Activated T-cell treated with anti-CD3 and anti-CD28 coated beads, Interleukin-2, amount 50 U/mL, for 72 hours (primary cell): ENCODE data around the gene TIAM1. TPM values are rescaled to one million over a fixed set of nuclear protein-coding genes. Genes with fewer than 3 reads are reported as not detected.

Experiments used
- ATAC-seq, 2 donors: fragments of 150-1000 bp; cut with Tn5 transposase; replicated peaks in 1 of 2; 2 replicates each; pipeline ENCODE4 v1.10.0; 2021; ENCODE audit warnings: moderate library complexity in 2 of 2, mild to moderate bottlenecking in 1 of 2
- DNase-seq, 2 donors: peaks; one replicate each; pipeline ENCODE4 v3.0.0; 2021 to 2022; ENCODE audit warnings: mixed read lengths in 1 of 2
- H3K27ac Mint-ChIP-seq: one replicate; pipeline ENCODE4 v1.8.0; 2022; ENCODE audit warnings: mild to moderate bottlenecking, moderate library complexity, mixed read lengths
- H3K27me3 Mint-ChIP-seq: one replicate; pipeline ENCODE4 v1.8.0; 2022; ENCODE audit warnings: low read depth, mixed read lengths
- H3K36me3 Mint-ChIP-seq, 2 donors: one replicate each; pipeline ENCODE4 v1.8.0; 2022; ENCODE audit warnings: mixed read lengths in 2 of 2, mild to moderate bottlenecking in 1 of 2; ENCODE audit not compliant: insufficient read depth in 2 of 2
- H3K4me1 Mint-ChIP-seq: one replicate; pipeline ENCODE4 v1.8.0; 2022; ENCODE audit warnings: low read depth, mixed read lengths
- H3K4me3 Mint-ChIP-seq, 2 donors: one replicate each; pipeline ENCODE4 v1.8.0; 2022; ENCODE audit warnings: mild to moderate bottlenecking in 2 of 2, mixed read lengths in 2 of 2, moderate library complexity in 2 of 2
- H3K9me3 Mint-ChIP-seq, 2 donors: one replicate each; pipeline ENCODE4 v1.8.0; 2022; ENCODE audit warnings: mixed read lengths in 2 of 2
- total RNA-seq, 2 donors: library from RNA; stranded (reverse); gene quantifications; one replicate each; pipeline ENCODE4 v1.2.3, GENCODE V29; 2022

The TIAM1 gene
- total RNA-seq, 2 donors from 2014 or later = 62.2 to 63.7 TPM

DNA sequence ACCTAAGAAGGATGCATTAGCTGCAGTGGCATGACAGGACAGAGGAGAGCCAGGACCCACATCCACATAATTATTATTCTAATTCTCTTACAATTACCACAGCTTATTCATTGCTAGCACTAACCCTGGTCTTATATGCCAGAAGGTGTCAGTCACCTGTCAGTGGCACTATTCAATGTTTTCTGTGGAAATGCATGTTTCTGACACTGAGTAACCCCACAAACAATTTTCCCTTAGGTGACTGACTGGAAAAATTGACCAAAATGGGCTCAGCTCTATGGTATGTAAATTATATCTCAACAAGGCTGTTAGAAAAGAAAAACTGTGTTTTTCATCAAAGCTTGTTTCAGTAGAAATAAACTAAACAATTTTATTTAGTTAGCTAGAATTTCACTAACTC lies 187.9 kb downstream of the TIAM1 start:
- peaks cover 40% of the 10 kb centered on the region for H3K4me1 Mint-ChIP-seq
- peaks cover 0 to 5% of the 10 kb centered on the region in 2 donors for H3K9me3 Mint-ChIP-seq
- H3K4me3 Mint-ChIP-seq = no peak overlapping the region
- H3K27me3 Mint-ChIP-seq = no peaks in the 10 kb centered on the region
- H3K27ac Mint-ChIP-seq = no peak overlapping the region
- DNase-seq = no peak
- H3K36me3 Mint-ChIP-seq = peaks cover 22 to 50% of the 10 kb centered on the region in 2 donors
- ATAC-seq = no peak

DNA sequence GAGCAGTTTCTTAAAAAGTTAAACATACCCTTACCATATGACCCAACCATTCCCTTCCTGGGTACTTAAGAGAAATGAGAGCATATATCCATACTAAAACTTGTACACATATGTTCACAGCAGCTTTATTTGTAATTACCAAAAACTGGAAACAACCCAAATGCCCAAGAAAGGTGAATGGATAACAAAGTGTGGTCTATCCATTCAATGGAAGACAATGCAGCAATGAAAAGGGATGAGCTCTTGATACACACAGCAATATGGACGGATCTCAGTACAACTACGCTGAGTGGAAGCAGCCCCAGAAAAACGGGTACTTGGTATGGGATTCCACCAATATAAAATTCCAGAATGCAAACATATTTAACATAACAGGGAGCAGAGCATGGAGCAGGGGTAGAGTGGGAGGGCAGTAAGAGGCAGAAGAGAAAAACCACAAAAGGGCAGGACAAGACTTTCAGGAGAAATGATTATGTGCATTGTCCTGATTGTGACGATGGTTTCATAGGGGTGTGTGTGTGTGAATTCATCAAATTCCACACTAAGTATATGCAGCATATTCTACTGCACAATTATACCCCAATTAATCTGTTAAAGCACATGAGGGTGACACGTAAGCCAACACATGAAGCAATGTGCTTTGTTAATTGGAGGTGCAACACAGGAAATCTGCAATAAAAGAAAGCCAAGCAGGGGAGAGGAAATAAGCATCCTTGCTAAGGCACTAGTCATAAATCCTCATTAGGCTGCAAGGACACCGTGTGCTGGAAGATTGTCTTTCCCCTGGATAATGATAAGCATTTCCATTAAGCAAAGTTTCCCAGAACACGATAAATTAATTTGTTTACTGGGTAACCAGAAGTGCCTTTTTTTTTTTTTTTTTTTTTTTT lies 192.7 kb downstream of the TIAM1 start:
- peaks cover 35% of the 10 kb centered on the region for H3K4me1 Mint-ChIP-seq
- no peak overlapping the region for H3K27ac Mint-ChIP-seq
- H3K27me3 Mint-ChIP-seq = no peaks in the 10 kb centered on the region
- DNase-seq = no peak
- H3K4me3 Mint-ChIP-seq = no peak overlapping the region
- H3K36me3 Mint-ChIP-seq = peaks cover 23 to 66% of the 10 kb centered on the region in 2 donors
- peaks cover 0 to 3% of the 10 kb centered on the region in 2 donors for H3K9me3 Mint-ChIP-seq
- ATAC-seq = no peak

DNA sequence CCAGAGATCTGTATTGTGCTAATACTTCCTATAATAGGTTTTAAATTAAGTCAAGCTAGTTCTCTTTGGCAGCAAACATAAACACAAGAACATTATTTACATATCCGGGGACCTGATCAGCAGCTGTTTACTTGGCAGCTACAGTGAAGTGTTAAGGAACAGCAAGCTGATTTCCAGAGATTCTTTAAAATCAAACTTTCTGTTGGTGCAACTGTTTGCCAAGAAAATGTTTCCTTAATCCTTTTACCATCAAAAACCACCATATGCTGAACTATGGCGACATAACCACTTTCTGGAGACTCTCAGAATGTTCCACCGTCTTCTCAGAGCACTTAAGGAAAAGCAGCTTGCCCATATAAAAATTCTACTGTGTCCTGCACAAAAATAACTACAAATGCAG lies 198.8 kb downstream of the TIAM1 start:
- ATAC-seq = no peak
- no peak overlapping the region for H3K27ac Mint-ChIP-seq
- H3K36me3 Mint-ChIP-seq = peaks cover 10 to 40% of the 10 kb centered on the region in 2 donors
- no peaks in the 10 kb centered on the region for H3K27me3 Mint-ChIP-seq
- peaks cover 24% of the 10 kb centered on the region for H3K4me1 Mint-ChIP-seq
- H3K4me3 Mint-ChIP-seq = no peak overlapping the region
- no peaks in the 10 kb centered on the region for H3K9me3 Mint-ChIP-seq
- DNase-seq = no peak

DNA sequence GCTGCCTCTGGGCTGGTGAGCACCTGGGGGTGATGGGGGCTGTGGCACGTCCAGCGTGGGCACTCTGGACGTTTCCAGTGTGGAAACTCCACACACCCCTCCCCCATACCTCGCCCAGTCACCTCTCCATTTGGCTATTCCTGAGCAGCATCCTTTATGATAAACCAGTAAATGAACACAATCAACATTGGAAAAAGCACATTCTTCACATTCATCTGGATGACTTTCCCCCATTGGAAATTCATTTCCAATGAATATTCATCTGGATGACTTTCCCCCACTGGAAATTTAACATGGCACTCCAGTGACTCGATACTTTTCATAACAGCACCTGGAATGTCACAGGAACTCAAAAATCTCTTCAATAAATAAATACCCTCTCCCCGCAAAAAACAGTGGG lies 201.0 kb downstream of the TIAM1 start:
- H3K27ac Mint-ChIP-seq = no peak overlapping the region
- peaks cover 5 to 37% of the 10 kb centered on the region in 2 donors for H3K36me3 Mint-ChIP-seq
- no peaks in the 10 kb centered on the region for H3K27me3 Mint-ChIP-seq
- H3K9me3 Mint-ChIP-seq = no peaks in the 10 kb centered on the region
- no peak overlapping the region for H3K4me3 Mint-ChIP-seq
- ATAC-seq (no peak), DNase-seq (no peak)
- H3K4me1 Mint-ChIP-seq = peaks cover 16% of the 10 kb centered on the region

DNA sequence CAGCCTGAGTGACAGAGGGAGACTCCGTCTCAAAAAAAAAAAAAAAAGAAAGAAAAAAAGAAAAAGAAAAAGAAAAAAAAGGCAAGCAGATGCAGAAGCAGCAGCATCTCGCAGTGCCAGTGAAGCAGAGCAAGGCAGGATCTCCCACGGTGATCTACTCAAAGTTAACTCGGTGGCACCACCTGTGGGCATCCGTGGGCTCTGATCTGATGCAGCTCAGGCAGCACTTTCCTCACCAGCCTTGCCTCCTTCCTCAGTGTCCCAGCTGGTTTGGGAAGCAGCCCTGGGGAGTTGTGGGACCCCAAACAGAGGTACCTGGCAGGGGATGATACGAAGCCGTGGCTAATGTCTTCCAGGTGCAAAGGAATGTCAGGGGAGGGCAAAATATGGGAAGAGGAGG lies 201.5 kb downstream of the TIAM1 start:
- no peak overlapping the region for H3K4me3 Mint-ChIP-seq
- no peaks in the 10 kb centered on the region for H3K27me3 Mint-ChIP-seq
- no peaks in the 10 kb centered on the region for H3K9me3 Mint-ChIP-seq
- H3K36me3 Mint-ChIP-seq = peaks cover 4 to 36% of the 10 kb centered on the region in 2 donors
- no peak overlapping the region for H3K27ac Mint-ChIP-seq
- DNase-seq (peak in 1 of 2 donors; percentile 25), ATAC-seq (peak; percentile 47 to 67)
- H3K4me1 Mint-ChIP-seq = peaks cover 14% of the 10 kb centered on the region

DNA sequence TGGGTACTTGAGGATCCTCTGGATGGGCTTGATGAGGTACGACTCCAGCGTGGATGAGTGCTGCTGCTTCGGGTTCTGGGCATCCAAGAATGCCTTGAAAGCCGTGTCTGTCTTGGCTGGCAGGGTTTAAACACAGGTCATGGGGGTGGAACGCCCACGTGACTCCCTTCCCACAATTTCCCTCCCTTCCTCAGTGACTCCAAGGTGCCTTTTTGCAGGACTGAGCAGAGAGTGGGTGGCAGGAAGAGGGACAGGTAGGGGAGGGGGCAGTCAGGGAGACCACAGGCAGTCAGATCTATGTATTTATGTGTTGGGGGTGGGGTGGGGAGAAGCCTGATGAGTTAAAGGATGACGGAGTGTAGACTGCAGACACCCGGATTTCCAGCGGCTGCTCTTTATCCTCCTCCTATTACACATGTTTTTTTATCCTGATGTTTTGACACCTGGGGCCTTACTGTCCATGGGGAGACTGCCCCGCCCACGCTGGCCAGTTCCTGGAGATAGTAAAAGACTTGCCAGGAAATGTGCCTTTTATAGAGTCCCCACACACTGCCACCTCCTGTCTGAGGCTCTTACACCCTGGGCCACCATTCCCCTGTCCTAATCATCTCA lies 202.6 kb downstream of the TIAM1 start:
- no peak overlapping the region for H3K27ac Mint-ChIP-seq
- peaks cover 5% of the 10 kb centered on the region for H3K4me1 Mint-ChIP-seq
- no peak overlapping the region for H3K4me3 Mint-ChIP-seq
- DNase-seq = no peak
- ATAC-seq = no peak
- H3K36me3 Mint-ChIP-seq = peaks cover 2 to 32% of the 10 kb centered on the region in 2 donors
- no peaks in the 10 kb centered on the region for H3K9me3 Mint-ChIP-seq
- H3K27me3 Mint-ChIP-seq = no peaks in the 10 kb centered on the region

DNA sequence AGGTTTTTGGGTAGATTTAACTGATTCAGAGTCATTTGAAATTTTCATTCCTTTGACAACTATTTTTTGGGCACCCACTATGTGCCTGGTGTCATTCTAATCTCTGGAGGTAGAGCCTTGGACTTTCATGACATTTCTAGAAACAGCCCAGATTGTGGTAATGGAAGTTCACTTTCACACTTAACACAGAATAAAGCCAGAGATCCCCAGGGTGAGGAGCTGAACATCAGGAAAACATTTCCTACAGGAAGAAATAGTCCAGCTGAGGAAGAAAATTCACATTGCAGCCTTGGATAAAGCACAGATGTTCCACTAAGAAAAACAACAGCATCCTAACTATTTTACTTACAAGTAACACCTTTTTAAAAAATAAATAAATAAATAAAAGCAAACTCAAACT lies 203.4 kb downstream of the TIAM1 start:
- ATAC-seq = no peak
- peaks cover 8% of the 10 kb centered on the region for H3K4me1 Mint-ChIP-seq
- H3K36me3 Mint-ChIP-seq = peaks cover 4 to 29% of the 10 kb centered on the region in 2 donors
- no peak for DNase-seq
- H3K9me3 Mint-ChIP-seq = no peaks in the 10 kb centered on the region
- no peak overlapping the region for H3K4me3 Mint-ChIP-seq
- no peak overlapping the region for H3K27ac Mint-ChIP-seq
- H3K27me3 Mint-ChIP-seq = no peaks in the 10 kb centered on the region

DNA sequence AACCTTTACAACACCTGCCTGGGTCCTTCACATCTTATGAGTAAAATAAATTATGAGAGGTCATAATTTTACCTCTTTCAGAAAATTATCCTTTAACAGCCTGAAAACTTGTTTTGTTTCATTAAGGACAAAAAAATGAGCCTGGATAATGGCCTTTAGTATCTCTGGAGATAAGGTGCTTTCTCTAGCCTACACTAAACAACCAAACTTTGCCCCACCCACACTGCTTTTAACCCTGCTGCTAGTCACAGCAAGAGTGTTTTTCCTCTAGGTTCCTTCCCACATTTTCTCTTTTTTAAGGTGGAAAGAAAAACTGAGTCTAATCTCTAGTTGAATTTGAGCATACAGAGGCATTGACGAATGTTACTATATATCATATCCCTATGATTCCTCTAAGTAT lies 204.0 kb downstream of the TIAM1 start:
- Mint-ChIP-seq H3K36me3 (peaks cover 4 to 32% of the 10 kb centered on the region in 2 donors), H3K27me3 (no peaks in the 10 kb centered on the region), H3K27ac (no peak overlapping the region), H3K4me1 (peaks cover 14% of the 10 kb centered on the region), H3K9me3 (no peaks in the 10 kb centered on the region), H3K4me3 (no peak overlapping the region)
- DNase-seq (no peak), ATAC-seq (no peak)

DNA sequence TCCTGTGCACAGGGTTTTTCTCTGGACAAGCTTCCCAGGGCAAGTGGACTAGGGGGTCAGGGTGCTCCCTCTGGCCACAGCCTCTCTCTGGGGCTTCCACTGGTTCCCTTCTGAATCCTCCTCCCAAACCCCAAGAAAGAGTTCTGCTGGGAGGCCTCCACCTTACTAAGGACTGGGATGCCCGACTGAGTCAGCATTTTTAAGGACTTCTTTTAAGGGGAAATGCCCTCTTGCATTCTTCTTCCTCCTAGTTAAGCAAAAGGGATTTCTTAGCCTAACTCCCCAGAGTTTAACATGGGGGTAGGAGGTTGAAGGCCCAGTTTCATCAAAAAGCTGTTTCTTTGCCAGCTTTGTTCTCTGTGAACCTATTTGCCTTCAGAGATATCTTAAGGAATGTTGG lies 206.1 kb downstream of the TIAM1 start:
- H3K4me3 Mint-ChIP-seq = no peak overlapping the region
- H3K4me1 Mint-ChIP-seq = peaks cover 35% of the 10 kb centered on the region
- H3K9me3 Mint-ChIP-seq = no peaks in the 10 kb centered on the region
- peaks cover 8 to 49% of the 10 kb centered on the region in 2 donors for H3K36me3 Mint-ChIP-seq
- ATAC-seq (no peak), DNase-seq (no peak)
- H3K27ac Mint-ChIP-seq = no peak overlapping the region
- no peaks in the 10 kb centered on the region for H3K27me3 Mint-ChIP-seq

DNA sequence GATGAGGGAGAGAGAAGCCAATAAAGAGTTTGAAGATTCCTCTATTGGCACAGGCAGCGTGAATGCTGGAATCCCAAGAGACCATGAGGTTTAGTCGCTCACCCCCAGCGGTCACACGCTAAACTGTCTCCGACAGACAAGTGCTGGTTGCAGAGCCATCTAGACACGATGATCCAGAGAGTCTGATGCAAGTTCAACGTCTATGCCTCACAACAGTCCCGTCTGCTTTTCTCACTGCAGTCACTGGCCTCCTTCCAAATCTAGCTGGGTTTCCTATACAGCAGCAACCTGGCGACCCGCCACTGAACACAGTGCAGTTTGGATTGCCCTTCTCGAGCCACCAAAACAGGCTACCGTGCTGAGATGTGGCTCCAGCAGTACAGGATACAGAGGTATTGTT lies 207.2 kb downstream of the TIAM1 start:
- H3K27ac Mint-ChIP-seq = no peak overlapping the region
- ATAC-seq (no peak), DNase-seq (no peak)
- peaks cover 0 to 2% of the 10 kb centered on the region in 2 donors for H3K9me3 Mint-ChIP-seq
- no peaks in the 10 kb centered on the region for H3K27me3 Mint-ChIP-seq
- peaks cover 42% of the 10 kb centered on the region for H3K4me1 Mint-ChIP-seq
- H3K4me3 Mint-ChIP-seq = no peak overlapping the region
- H3K36me3 Mint-ChIP-seq = peaks cover 13 to 54% of the 10 kb centered on the region in 2 donors

DNA sequence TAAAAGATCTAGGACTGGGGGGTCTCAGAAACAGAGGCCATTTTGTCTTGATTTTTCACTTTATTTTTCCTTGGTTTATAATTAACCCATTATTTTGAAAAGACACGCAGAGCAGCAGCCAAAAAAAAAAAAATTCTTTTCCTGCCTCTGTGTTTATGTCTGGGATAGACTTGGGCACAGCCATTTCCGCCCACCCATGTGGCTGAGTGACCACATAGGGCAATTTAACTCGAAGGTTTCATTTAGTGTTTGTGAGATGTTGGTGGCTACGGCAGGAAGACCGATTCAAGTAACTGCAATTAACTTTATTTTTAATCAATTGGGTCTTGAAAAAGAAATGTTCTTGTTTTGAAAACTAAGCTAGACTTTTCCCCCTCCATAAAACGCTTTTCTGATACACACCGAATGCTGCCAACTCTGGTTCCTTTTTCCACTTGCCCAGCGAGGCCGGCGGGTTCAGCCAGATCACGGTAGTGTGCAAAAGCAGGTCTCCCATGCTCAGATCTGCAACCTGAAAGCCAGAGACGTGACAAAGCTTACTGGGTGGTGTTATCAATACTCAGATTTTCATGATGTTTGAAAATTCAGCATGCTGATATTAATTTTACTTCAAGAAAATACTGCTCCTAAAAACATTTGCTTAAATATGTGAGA lies 208.4 kb downstream of the TIAM1 start:
- peaks cover 16 to 58% of the 10 kb centered on the region in 2 donors for H3K36me3 Mint-ChIP-seq
- peaks cover 53% of the 10 kb centered on the region for H3K4me1 Mint-ChIP-seq
- H3K27me3 Mint-ChIP-seq = no peaks in the 10 kb centered on the region
- peaks cover 0 to 2% of the 10 kb centered on the region in 2 donors for H3K9me3 Mint-ChIP-seq
- DNase-seq (no peak), ATAC-seq (no peak)
- H3K27ac Mint-ChIP-seq = no peak overlapping the region
- H3K4me3 Mint-ChIP-seq = no peak overlapping the region

DNA sequence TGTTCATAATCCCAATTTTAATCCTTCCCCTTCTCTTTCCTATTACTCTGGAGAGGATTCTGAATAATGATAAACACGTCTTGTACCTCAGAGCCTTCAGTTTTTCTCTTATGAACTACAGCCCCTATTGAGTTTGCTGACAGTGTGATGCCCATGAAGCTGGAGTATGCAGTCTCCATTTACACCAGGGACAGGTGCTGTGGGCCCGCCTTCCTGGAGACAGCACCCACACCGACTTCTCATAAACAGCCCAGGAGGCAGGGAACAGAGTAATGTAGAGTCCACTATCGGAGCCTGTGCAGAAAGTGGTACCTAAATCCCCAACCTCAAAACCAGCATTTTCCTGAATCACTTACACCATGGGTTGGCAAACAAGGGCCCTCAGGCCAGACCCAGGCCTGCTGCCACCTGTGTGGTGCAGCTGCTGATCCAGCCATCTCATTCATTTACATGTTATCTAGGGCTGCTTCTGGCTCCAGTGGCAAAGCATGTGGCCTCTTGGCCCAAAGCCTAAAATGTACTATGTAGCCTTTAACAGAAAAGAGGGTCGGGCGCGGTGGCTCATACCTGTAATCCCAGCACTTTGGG lies 210.7 kb downstream of the TIAM1 start:
- Mint-ChIP-seq H3K27ac (peak overlapping the region; percentile 90), H3K4me1 (peaks cover 63% of the 10 kb centered on the region), H3K9me3 (peaks cover 0 to 2% of the 10 kb centered on the region in 2 donors), H3K36me3 (peaks cover 24 to 58% of the 10 kb centered on the region in 2 donors), H3K27me3 (no peaks in the 10 kb centered on the region), H3K4me3 (peak overlapping the region; percentile 75 to 85)
- DNase-seq (peak in 1 of 2 donors; percentile 16), ATAC-seq (peak; percentile 22 to 35)
